ENCODE measurements around the gene HOXA3. TPM values are rescaled to one million over a fixed set of nuclear protein-coding genes. Genes with fewer than 3 reads are reported as not detected.

Gene HOXA3
- total RNA-seq, 3 donors from 2014 or later (not counting 1 experiment from before 2014, with no cell fraction given) = 0.32 to 0.78 (median 0.35) TPM

GRCh38 chr7:27158436-27159265, 6.3 kb upstream of the HOXA3 start:
- peaks cover 67% of the 10 kb centered on the region for H3K27me3 ChIP-seq (ENCODE audit: control insufficient read depth, insufficient read depth, low read length)
- Mint-ChIP-seq H3K4me1 (peaks cover 29 to 53% of the 10 kb centered on the region in 2 donors), H3K27ac (no peak overlapping the region), H3K36me3 (no peaks in the 10 kb centered on the region), H3K27me3 (ENCODE audit: low read depth in 2 of 2) (peaks cover 68 to 79% of the 10 kb centered on the region in 2 donors), H3K9me3 (no peaks in the 10 kb centered on the region), H3K4me3 (peak overlapping the region; percentile 58)
- no peaks in the 10 kb centered on the region for H3K36me3 ChIP-seq (ENCODE audit: control insufficient read depth, insufficient read depth, low read length)
- ATAC-seq (no peak), DNase-seq (peak in 1 of 2 donors; percentile 15)
- no peaks in the 10 kb centered on the region for H3K9me3 ChIP-seq (ENCODE audit: control insufficient read depth, insufficient read depth, low read length)
- TF ChIP-seq, protein P1, sequence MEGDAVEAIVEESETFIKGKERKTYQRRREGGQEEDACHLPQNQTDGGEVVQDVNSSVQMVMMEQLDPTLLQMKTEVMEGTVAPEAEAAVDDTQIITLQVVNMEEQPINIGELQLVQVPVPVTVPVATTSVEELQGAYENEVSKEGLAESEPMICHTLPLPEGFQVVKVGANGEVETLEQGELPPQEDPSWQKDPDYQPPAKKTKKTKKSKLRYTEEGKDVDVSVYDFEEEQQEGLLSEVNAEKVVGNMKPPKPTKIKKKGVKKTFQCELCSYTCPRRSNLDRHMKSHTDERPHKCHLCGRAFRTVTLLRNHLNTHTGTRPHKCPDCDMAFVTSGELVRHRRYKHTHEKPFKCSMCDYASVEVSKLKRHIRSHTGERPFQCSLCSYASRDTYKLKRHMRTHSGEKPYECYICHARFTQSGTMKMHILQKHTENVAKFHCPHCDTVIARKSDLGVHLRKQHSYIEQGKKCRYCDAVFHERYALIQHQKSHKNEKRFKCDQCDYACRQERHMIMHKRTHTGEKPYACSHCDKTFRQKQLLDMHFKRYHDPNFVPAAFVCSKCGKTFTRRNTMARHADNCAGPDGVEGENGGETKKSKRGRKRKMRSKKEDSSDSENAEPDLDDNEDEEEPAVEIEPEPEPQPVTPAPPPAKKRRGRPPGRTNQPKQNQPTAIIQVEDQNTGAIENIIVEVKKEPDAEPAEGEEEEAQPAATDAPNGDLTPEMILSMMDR (IDR thresholded peaks at IDR 0.05) = no peak
- H3K4me3 ChIP-seq (ENCODE audit: low read length) = no peak overlapping the region
- intact Hi-C loops (cut with micrococcal nuclease) = no loop called here
- peaks cover 59% of the 10 kb centered on the region for H3K4me1 ChIP-seq (ENCODE audit: control insufficient read depth, insufficient read depth, low read length)
- WGBS (ENCODE audit: insufficient coverage) = 27% methylated on average over 35 of the region's 35 CpGs
- no peak overlapping the region for H3K27ac ChIP-seq (ENCODE audit: low read length)

- DNase-seq = no peak
- H3K36me3 ChIP-seq (ENCODE audit: control insufficient read depth, insufficient read depth, low read length) = no peaks in the 10 kb centered on the region
- ATAC-seq = no peak
These were observed 5.5 kb upstream of the HOXA3 start for GRCh38 chr7:27157702-27158431.

GRCh38 chr7:27156916-27157701, 4.7 kb upstream of the HOXA3 start:
- DNase-seq (peak in 1 of 2 donors; percentile 29), ATAC-seq (no peak)
- no peaks in the 10 kb centered on the region for H3K9me3 ChIP-seq (ENCODE audit: control insufficient read depth, insufficient read depth, low read length)
- Mint-ChIP-seq H3K4me1 (peaks cover 32 to 56% of the 10 kb centered on the region in 2 donors), H3K9me3 (no peaks in the 10 kb centered on the region), H3K4me3 (peak overlapping the region; percentile 59), H3K27me3 (ENCODE audit: low read depth in 2 of 2) (peaks cover 68 to 74% of the 10 kb centered on the region in 2 donors), H3K36me3 (no peaks in the 10 kb centered on the region), H3K27ac (no peak overlapping the region)
- TF ChIP-seq, protein P1 (IDR thresholded peaks at IDR 0.05) = no peak
- no peak overlapping the region for H3K27ac ChIP-seq (ENCODE audit: low read length)
- intact Hi-C loops (cut with micrococcal nuclease) = loop anchor here (2.0 kb wide), 1 partner anchor 16 kb away; no protein-coding TSS in a partner anchor
- H3K4me1 ChIP-seq (ENCODE audit: control insufficient read depth, insufficient read depth, low read length) = peaks cover 69% of the 10 kb centered on the region
- 12% methylated on average over 28 of the region's 30 CpGs for WGBS (ENCODE audit: insufficient coverage)
- H3K27me3 ChIP-seq (ENCODE audit: control insufficient read depth, insufficient read depth, low read length) = peaks cover 81% of the 10 kb centered on the region
- no peaks in the 10 kb centered on the region for H3K36me3 ChIP-seq (ENCODE audit: control insufficient read depth, insufficient read depth, low read length)
- H3K4me3 ChIP-seq (ENCODE audit: low read length) = no peak overlapping the region

More at GRCh38 chr7:27157702-27158431, 5.5 kb upstream of the HOXA3 start:
- peaks cover 61% of the 10 kb centered on the region for H3K4me1 ChIP-seq (ENCODE audit: control insufficient read depth, insufficient read depth, low read length)
- H3K27me3 Mint-ChIP-seq (ENCODE audit: low read depth in 2 of 2) = peaks cover 69 to 78% of the 10 kb centered on the region in 2 donors
- no peak overlapping the region for H3K27ac ChIP-seq (ENCODE audit: low read length)
- intact Hi-C loops (cut with micrococcal nuclease) = loop anchor here (2.0 kb wide), 1 partner anchor 15 kb away; no protein-coding TSS in a partner anchor
- no peaks in the 10 kb centered on the region for H3K36me3 Mint-ChIP-seq
- peaks cover 75% of the 10 kb centered on the region for H3K27me3 ChIP-seq (ENCODE audit: control insufficient read depth, insufficient read depth, low read length)
- TF ChIP-seq, protein P1 (IDR thresholded peaks at IDR 0.05) = no peak
- no peak overlapping the region for H3K4me3 ChIP-seq (ENCODE audit: low read length)
- no peak overlapping the region for H3K27ac Mint-ChIP-seq
- no peaks in the 10 kb centered on the region for H3K9me3 Mint-ChIP-seq
- peak overlapping the region; percentile 59 for H3K4me3 Mint-ChIP-seq
- WGBS (ENCODE audit: insufficient coverage) = 16% methylated on average over 24 of the region's 30 CpGs
- peaks cover 29 to 53% of the 10 kb centered on the region in 2 donors for H3K4me1 Mint-ChIP-seq
- H3K9me3 ChIP-seq (ENCODE audit: control insufficient read depth, insufficient read depth, low read length) = no peaks in the 10 kb centered on the region
